K562 (cell line): ENCODE measurements around the gene UBXN10. TPM values are rescaled to one million over a fixed set of nuclear protein-coding genes. Genes with fewer than 3 reads are reported as not detected.
A peak's percentile ranks its signal among the peaks of the same experiment; 100 is the strongest.

Source experiments
- ATAC-seq: fragments of 200-7000 bp; cut with Tn5 transposase; 3 replicates; pipeline ENCODE4 v1.9.1; 2020; ENCODE audit warnings: moderate library complexity
- BruUV-seq: library from RNA; stranded (reverse); fragments of 400-500 nt; replicated peaks from 2 replicates; lab custom pipeline; 2021; lab: Mats Ljungman, UMichigan
- CTCF ChIA-PET: fragments of 300-600 bp; formaldehyde crosslinking; extraction: SDS; loops from one replicate; lab custom pipeline; 2021; ENCODE audit warnings: low intra/inter-chr PET ratio; lab: Yijun Ruan, JAX
- POLR2A ChIA-PET: fragments of 300-600, 350-650 bp; sonication (Branson Sonifier 250); formaldehyde crosslinking; extraction: SDS; loops from one replicate; lab custom pipeline; 2021; ENCODE audit warnings: antibody characterized with exemption, inconsistent platforms; lab: Yijun Ruan, JAX
- DNase-seq, 4 experiments: peaks; one replicate each; pipeline versions ENCODE4 v3.0.0 to v3.0.0-alpha.2; 2011 to 2018; ENCODE audit warnings: low spot score in 3 of 4, mixed read lengths in 3 of 4; ENCODE audit errors: extremely low read depth in 1 of 4
- FAIRE-seq: peaks from 2 replicates; lab custom pipeline; 2011; peaks lifted over from hg19 to GRCh38; lab: Jason Lieb, UNC
- H2AFZ ChIP-seq: 2 replicates; pipeline ENCODE4 v1.6.0; 2011; ENCODE audit warnings: low read depth, low read length, control low read depth, inconsistent platforms
- H3K27ac ChIP-seq: fragments of 200-600 bp; 3 replicates; pipeline ENCODE4 v1.8.0; 2011; ENCODE audit warnings: low read depth, mild to moderate bottlenecking, control low read depth, inconsistent platforms, low read length, moderate library complexity, mixed read lengths; ENCODE audit errors: extremely low read depth
- H3K27me3 ChIP-seq, 2 experiments: fragments of 300-600 bp in 1 of 2; 2 replicates in 1 of 2; 3 replicates in 1 of 2; pipeline versions ENCODE4 v1.6.0 to v1.8.0; 2011; ENCODE audit warnings: inconsistent platforms in 2 of 2, low read length in 2 of 2, mild to moderate bottlenecking in 1 of 2, mixed read lengths in 1 of 2, moderate library complexity in 1 of 2; ENCODE audit not compliant: control insufficient read depth in 2 of 2, insufficient read depth in 2 of 2
- H3K36me3 ChIP-seq: fragments of 300-600 bp; 3 replicates; pipeline ENCODE4 v1.8.0; 2011; ENCODE audit warnings: mild to moderate bottlenecking, low read length, inconsistent platforms; ENCODE audit not compliant: control insufficient read depth, insufficient read depth
- H3K4me1 ChIP-seq, 2 experiments: fragments of 200-600 bp in 1 of 2; replicated peaks in 1 of 2; 2 replicates in 1 of 2; 3 replicates in 1 of 2; pipeline versions ENCODE4 v1.5.1 to v1.8.0; 2011; ENCODE audit warnings: inconsistent platforms in 2 of 2, low read length in 2 of 2, mild to moderate bottlenecking in 1 of 2, mixed read lengths in 1 of 2, moderate library complexity in 1 of 2; ENCODE audit not compliant: control insufficient read depth in 2 of 2, insufficient read depth in 2 of 2
- H3K4me2 ChIP-seq: 2 replicates; pipeline ENCODE4 v1.6.1; 2011; ENCODE audit warnings: low read length, control low read depth, inconsistent platforms, mixed read lengths; ENCODE audit not compliant: insufficient read depth
- H3K4me3 ChIP-seq: fragments of 200-600 bp; sonication (generic), shearing (Covaris generic); 2 replicates; pipeline ENCODE4 v1.5.1; 2016; ENCODE audit warnings: control low read depth, inconsistent platforms
- H3K79me2 ChIP-seq: fragments of 200-600 bp; 3 replicates; pipeline ENCODE4 v1.8.0; 2011; ENCODE audit warnings: low read length, inconsistent platforms; ENCODE audit not compliant: control insufficient read depth, insufficient read depth
- H3K9ac ChIP-seq, 2 experiments: 2 replicates each; pipeline versions ENCODE4 v1.6.0 to v1.6.1; 2011; ENCODE audit warnings: low read depth in 2 of 2, low read length in 2 of 2, control low read depth in 1 of 2, inconsistent platforms in 1 of 2, mild to moderate bottlenecking in 1 of 2, mixed read lengths in 1 of 2; ENCODE audit not compliant: insufficient read depth in 1 of 2
- H3K9me1 ChIP-seq: one replicate; pipeline ENCODE4 v1.6.0; 2011; ENCODE audit warnings: inconsistent platforms, mild to moderate bottlenecking, low read length, moderate library complexity; ENCODE audit not compliant: control insufficient read depth, insufficient read depth
- H3K9me3 ChIP-seq: replicated peaks from 2 replicates; pipeline ENCODE4 v1.5.1; 2011; ENCODE audit warnings: low read depth, low read length, inconsistent platforms; ENCODE audit not compliant: control insufficient read depth, insufficient read depth
- H4K20me1 ChIP-seq: replicated peaks from 2 replicates; pipeline ENCODE4 v1.6.1; 2011; ENCODE audit warnings: low read length, inconsistent platforms, mixed read lengths; ENCODE audit not compliant: control insufficient read depth, insufficient read depth
- BCOR ChIP-seq: fragments of 450-650 bp; IDR thresholded peaks from 2 replicates; pipeline ENCODE4 v1.6.1; 2016
- MYC ChIP-seq, 2 experiments: fragments of 250-450 bp in 1 of 2; sonication (Bioruptor Pico) in 1 of 2; IDR thresholded peaks; 2 replicates each; pipeline versions ENCODE4 v1.5.1 to v1.6.1; 2012 to 2021; ENCODE audit warnings: low read depth in 2 of 2, borderline replicate concordance in 1 of 2, improper control_type of control experiment in 1 of 2, low read length in 1 of 2, mild to moderate bottlenecking in 1 of 2, moderate library complexity in 1 of 2
- NR2C1 ChIP-seq, 2 experiments: fragments of 450-650 bp; IDR thresholded peaks; 2 replicates each; pipeline ENCODE4 v1.6.1; 2017; ENCODE audit warnings: mild to moderate bottlenecking in 2 of 2, antibody characterized with exemption in 1 of 2, inconsistent platforms in 1 of 2, missing compliant biosample characterization in 1 of 2, missing genetic modification characterization in 1 of 2
- PATZ1 ChIP-seq: fragments of 250-450 bp; sonication (Bioruptor Pico); IDR thresholded peaks from 2 replicates; pipeline ENCODE4 v1.5.0; 2020; ENCODE audit warnings: mild to moderate bottlenecking, borderline replicate concordance
- POLR2AphosphoS2 ChIP-seq: IDR thresholded peaks from 2 replicates; pipeline ENCODE4 v1.6.1; 2012; ENCODE audit warnings: low read length, improper control_type of control experiment
- RBM15 ChIP-seq: fragments of 200-400 bp; formaldehyde crosslinking; IDR thresholded peaks from 2 replicates; pipeline ENCODE4 v1.6.1; 2018; ENCODE audit warnings: mild to moderate bottlenecking, low read length, moderate library complexity; ENCODE audit not compliant: insufficient read depth
- RBM17 ChIP-seq: fragments of 200-400 bp; formaldehyde crosslinking; IDR thresholded peaks from 2 replicates; pipeline ENCODE4 v1.6.1; 2017; ENCODE audit warnings: low read depth, mild to moderate bottlenecking, low read length, borderline replicate concordance
- RBM22 ChIP-seq: fragments of 200-400 bp; formaldehyde crosslinking; IDR thresholded peaks from 2 replicates; pipeline ENCODE4 v1.6.1; 2018; ENCODE audit warnings: low read length, low read depth; ENCODE audit not compliant: poor library complexity, severe bottlenecking
- RBM25 ChIP-seq: fragments of 200-400 bp; formaldehyde crosslinking; IDR thresholded peaks from 2 replicates; pipeline ENCODE4 v1.6.1; 2018; ENCODE audit warnings: low read length, low read depth, moderate library complexity; ENCODE audit not compliant: severe bottlenecking
- SETDB1 ChIP-seq: IDR thresholded peaks from one replicate; pipeline ENCODE4 v1.6.1; 2012; ENCODE audit warnings: low read length, control low read depth, inconsistent platforms
- SMARCC2 ChIP-seq: fragments of 450-650 bp; IDR thresholded peaks from 2 replicates; pipeline ENCODE4 v1.6.1; 2017; ENCODE audit warnings: antibody characterized with exemption, moderate library complexity, mild to moderate bottlenecking, low read depth
- ZFP36 ChIP-seq: fragments of 150-350 bp; IDR thresholded peaks from 2 replicates; pipeline ENCODE4 v1.6.1; 2018; ENCODE audit warnings: low read length, low read depth; ENCODE audit not compliant: partially characterized antibody
- WGBS: fragments of 100-300 bp; shearing (Covaris generic); methylation state at CpG from one replicate; pipeline ENCODE4 v1.1.6; 2016; ENCODE audit warnings: low coverage, mixed read lengths; ENCODE audit not compliant: insufficient coverage; ENCODE audit errors: missing lambda C conversion rate; 5-methylcytosine and 5-hydroxymethylcytosine counted together
- in situ Hi-C: fragments of 300-500 bp; cut with MboI; formaldehyde crosslinking; loops from 4 replicates; pipeline ENCODE4 v1.15.0; 2018; ENCODE audit warnings: inconsistent platforms, mixed read lengths
- intact Hi-C: fragments of 100-400 bp; cut with micrococcal nuclease; formaldehyde crosslinking; loops from 2 replicates; pipeline ENCODE4 v1.14.2; 2022
- polyA plus RNA-seq, 8 experiments: library from polyadenylated mRNA; depleted of rRNA in 4 of 8; stranded (reverse) in 5 of 8; unstranded in 3 of 8; fragments of >200 nt; fragmentation: Nextera tagmentation in 2 of 8; fragmentation: Illumina TruSeq in 1 of 8; extraction: Ambion mirVana in 2 of 8; extraction: Trizol in 1 of 8; gene quantifications; 2 replicates each; pipeline versions ENCODE4 v1.2.1 to v1.2.3, GENCODE V29; 2011 to 2014; ENCODE audit warnings: inconsistent platforms in 1 of 8, missing spikeins in 1 of 8
- total RNA-seq, 7 experiments: library from RNA; depleted of rRNA in 6 of 7; stranded (reverse); fragments of >200 nt in 6 of 7; fragmentation: Illumina TruSeq in 2 of 7; extraction: Trizol in 2 of 7; gene quantifications; 2 replicates each; pipeline versions ENCODE4 v1.2.1 to v1.2.3, GENCODE V29; 2011 to 2021; ENCODE audit warnings: low replicate concordance in 1 of 7
- TF ChIP-seq, protein P1 (sequence below): sonication (generic); formaldehyde crosslinking; IDR thresholded peaks from 2 replicates; pipeline ENCODE4 v1.8.0; 2023; ENCODE audit warnings: mild to moderate bottlenecking, missing genetic modification reagents

UBXN10 gene
- total and polyA plus RNA-seq, 9 of the 15 experiments (the other 6 are each of a cell fraction or from before 2014, with no cell fraction given): 10.7 to 17.7 (median 13.6) TPM

- no TSS peak for BruUV-seq
- H4K20me1 ChIP-seq: no peaks in the 10 kb centered on the region; the same call in 1 of the 2 replicates
- intact Hi-C loops: no loop called here
- no peaks in the 10 kb centered on the region for H3K36me3 ChIP-seq
- FAIRE-seq (no peak), DNase-seq (no peak), ATAC-seq (no peak)
- in situ Hi-C loops: no loop called here
- peaks cover 6 to 77% of the 10 kb centered on the region in 2 experiments; a peak in 4 of 5 replicates for H3K27me3 ChIP-seq
- H3K79me2 ChIP-seq: no peaks in the 10 kb centered on the region
- no peak overlapping the region for H3K9ac ChIP-seq
- H3K4me2 ChIP-seq: no peak overlapping the region
- H2AFZ ChIP-seq: no peak overlapping the region
- no peaks in the 10 kb centered on the region for H3K9me3 ChIP-seq
- no peaks in the 10 kb centered on the region for H3K9me1 ChIP-seq
- H3K27ac ChIP-seq: no peak overlapping the region
- ChIA-PET POLR2A (interaction anchor here (0.5 to 1.5 kb wide), 5 partner anchors 12 to 364 kb away, joined by 3 to 5 read pairs (median 3); partner anchors contain the start of gene MUL1), CTCF (no interaction called here)
- H3K4me1 ChIP-seq: peaks cover 0 to 4% of the 10 kb centered on the region in 2 experiments; a peak in 1 of 5 replicates
- WGBS: 2% methylated on average over 13 of the region's 13 CpGs
- no peak overlapping the region for H3K4me3 ChIP-seq
- TF ChIP-seq, protein P1, sequence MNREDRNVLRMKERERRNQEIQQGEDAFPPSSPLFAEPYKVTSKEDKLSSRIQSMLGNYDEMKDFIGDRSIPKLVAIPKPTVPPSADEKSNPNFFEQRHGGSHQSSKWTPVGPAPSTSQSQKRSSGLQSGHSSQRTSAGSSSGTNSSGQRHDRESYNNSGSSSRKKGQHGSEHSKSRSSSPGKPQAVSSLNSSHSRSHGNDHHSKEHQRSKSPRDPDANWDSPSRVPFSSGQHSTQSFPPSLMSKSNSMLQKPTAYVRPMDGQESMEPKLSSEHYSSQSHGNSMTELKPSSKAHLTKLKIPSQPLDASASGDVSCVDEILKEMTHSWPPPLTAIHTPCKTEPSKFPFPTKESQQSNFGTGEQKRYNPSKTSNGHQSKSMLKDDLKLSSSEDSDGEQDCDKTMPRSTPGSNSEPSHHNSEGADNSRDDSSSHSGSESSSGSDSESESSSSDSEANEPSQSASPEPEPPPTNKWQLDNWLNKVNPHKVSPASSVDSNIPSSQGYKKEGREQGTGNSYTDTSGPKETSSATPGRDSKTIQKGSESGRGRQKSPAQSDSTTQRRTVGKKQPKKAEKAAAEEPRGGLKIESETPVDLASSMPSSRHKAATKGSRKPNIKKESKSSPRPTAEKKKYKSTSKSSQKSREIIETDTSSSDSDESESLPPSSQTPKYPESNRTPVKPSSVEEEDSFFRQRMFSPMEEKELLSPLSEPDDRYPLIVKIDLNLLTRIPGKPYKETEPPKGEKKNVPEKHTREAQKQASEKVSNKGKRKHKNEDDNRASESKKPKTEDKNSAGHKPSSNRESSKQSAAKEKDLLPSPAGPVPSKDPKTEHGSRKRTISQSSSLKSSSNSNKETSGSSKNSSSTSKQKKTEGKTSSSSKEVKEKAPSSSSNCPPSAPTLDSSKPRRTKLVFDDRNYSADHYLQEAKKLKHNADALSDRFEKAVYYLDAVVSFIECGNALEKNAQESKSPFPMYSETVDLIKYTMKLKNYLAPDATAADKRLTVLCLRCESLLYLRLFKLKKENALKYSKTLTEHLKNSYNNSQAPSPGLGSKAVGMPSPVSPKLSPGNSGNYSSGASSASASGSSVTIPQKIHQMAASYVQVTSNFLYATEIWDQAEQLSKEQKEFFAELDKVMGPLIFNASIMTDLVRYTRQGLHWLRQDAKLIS (CRISPR knock-in tag): no peak
- TF ChIP-seq SMARCC2 (no peak), ZFP36 (peak; percentile 45), MYC (IDR thresholded peaks at IDR 0.05; ENCODE audit: low read depth, low read length) (no peak), MYC (CRISPR knock-in tag; IDR thresholded peaks at IDR 0.05; ENCODE audit: borderline replicate concordance, low read depth) (no peak), NR2C1 (IDR thresholded peaks at IDR 0.05) (no peak), NR2C1 (tag; IDR thresholded peaks at IDR 0.05) (no peak), BCOR (peak; percentile 37; the same call in 1 of the 2 replicates), RBM17 (no peak), POLR2AphosphoS2 (no peak), RBM22 (no peak), RBM25 (no peak), RBM15 (no peak), SETDB1 (no peak), PATZ1 (CRISPR knock-in tag) (no peak)
Measured at GRCh38 chr1:20143734-20144565, 41.9 kb upstream of the UBXN10 start.
